ENCODE results near the gene ZNF438. TPM values are rescaled to one million over a fixed set of nuclear protein-coding genes. Genes with fewer than 3 reads are reported as not detected.

Gene ZNF438
- total and polyA plus RNA-seq, 3 experiments from 2014 or later = 2.9 to 4.2 (median 3.9) TPM

DNA sequence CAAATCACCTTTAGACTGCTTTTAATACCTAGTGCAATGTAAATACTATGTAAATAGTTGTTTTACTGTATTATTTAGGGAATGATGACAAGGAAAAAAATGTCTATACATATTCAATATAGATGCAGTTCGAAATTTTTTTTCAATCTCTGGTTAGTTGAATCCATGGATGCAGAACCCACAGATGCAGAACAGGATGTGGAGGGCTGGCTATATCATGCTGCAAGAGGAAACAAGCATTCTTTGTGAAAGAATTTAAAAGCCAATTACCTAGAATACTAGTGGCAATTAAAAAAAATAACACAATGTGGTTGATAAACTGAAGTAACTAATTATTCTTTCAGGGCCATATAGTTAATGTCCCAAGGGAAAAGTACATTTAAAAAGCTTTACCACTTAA is 170.4 kb downstream of the ZNF438 start:
- Histone ChIP-seq H3K27ac (ENCODE audit: low read depth, low read length) (no peak overlapping the region), H3K9me3 (ENCODE audit: low read length) (no peaks in the 10 kb centered on the region), H3K4me3 (ENCODE audit: low read length) (no peak overlapping the region), H3K4me1 (ENCODE audit: insufficient read depth, low read length) (no peaks in the 10 kb centered on the region), H3K36me3 (ENCODE audit: insufficient read depth, low read length) (no peaks in the 10 kb centered on the region), H3K27me3 (ENCODE audit: insufficient read depth, low read length, poor library complexity, severe bottlenecking) (no peaks in the 10 kb centered on the region)
- no peaks in the 10 kb centered on the region for H3K4me1 Mint-ChIP-seq
- no peaks in the 10 kb centered on the region for H3K27me3 Mint-ChIP-seq
- no peak overlapping the region for H3K4me3 Mint-ChIP-seq
- no peak for DNase-seq
- ChIA-PET POLR2A (no interaction called here), CTCF (no interaction called here)
- H3K27ac Mint-ChIP-seq = no peak overlapping the region
- no peaks in the 10 kb centered on the region for H3K36me3 Mint-ChIP-seq
- H3K9me3 Mint-ChIP-seq = no peaks in the 10 kb centered on the region

DNA sequence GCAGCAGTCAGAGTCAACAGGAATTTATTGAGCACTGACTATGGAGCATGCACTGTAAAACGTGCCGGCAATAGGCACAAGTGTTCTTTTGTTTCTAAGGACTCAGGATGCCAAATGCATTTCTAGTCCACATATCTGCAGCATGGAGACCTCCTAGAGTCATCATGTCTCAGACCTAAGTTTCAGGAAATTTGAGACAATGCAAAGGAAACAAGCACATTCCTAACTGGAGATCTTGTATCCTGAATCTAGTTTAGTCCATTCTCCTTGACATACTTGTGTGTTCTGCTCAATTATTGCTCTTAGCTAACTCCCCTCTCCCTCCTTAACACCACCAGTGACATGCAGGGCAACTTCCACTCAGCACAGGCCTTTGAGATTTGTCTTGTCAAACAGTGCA is 173.2 kb downstream of the ZNF438 start:
- no peak for DNase-seq
- Histone ChIP-seq H3K4me3 (ENCODE audit: low read length) (no peak overlapping the region), H3K4me1 (ENCODE audit: insufficient read depth, low read length) (no peaks in the 10 kb centered on the region), H3K27me3 (ENCODE audit: insufficient read depth, low read length, poor library complexity, severe bottlenecking) (no peaks in the 10 kb centered on the region), H3K36me3 (ENCODE audit: insufficient read depth, low read length) (no peaks in the 10 kb centered on the region), H3K9me3 (ENCODE audit: low read length) (no peaks in the 10 kb centered on the region), H3K27ac (ENCODE audit: low read depth, low read length) (no peak overlapping the region)
- CTCF ChIA-PET = no interaction called here
- Mint-ChIP-seq H3K36me3 (peaks cover 0 to 3% (median 0%) of the 10 kb centered on the region in 3 donors), H3K27ac (peak overlapping the region in 1 of 8 donors; percentile 35), H3K4me3 (no peak overlapping the region), H3K4me1 (no peaks in the 10 kb centered on the region), H3K9me3 (no peaks in the 10 kb centered on the region), H3K27me3 (no peaks in the 10 kb centered on the region)
- POLR2A ChIA-PET = no interaction called here

DNA sequence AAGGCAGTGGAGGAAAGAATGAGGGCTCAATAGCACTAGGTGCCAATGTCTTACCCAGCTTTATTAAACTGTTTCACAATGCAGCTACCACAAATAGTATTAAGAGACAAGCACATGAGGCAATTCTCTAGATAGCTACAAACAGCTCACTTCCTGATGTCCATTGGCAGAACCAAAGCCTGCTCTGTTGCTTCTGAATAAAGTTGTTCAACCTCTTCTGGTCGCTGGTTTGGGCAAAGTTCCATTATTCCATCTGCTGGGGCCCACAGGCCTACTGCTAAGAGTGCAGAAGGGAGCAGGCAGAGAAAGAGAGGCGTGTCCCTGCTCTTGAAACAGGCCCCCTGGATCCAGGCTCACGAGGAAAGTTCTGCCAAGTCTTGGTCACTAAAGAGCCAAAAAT is 173.9 kb downstream of the ZNF438 start:
- no peak overlapping the region for H3K4me3 ChIP-seq (ENCODE audit: low read length)
- DNase-seq = no peak
- Mint-ChIP-seq H3K9me3 (no peaks in the 10 kb centered on the region), H3K4me1 (no peaks in the 10 kb centered on the region), H3K27me3 (no peaks in the 10 kb centered on the region), H3K27ac (peak overlapping the region in 1 of 8 donors; percentile 26), H3K4me3 (no peak overlapping the region), H3K36me3 (peaks cover 0 to 3% (median 0%) of the 10 kb centered on the region in 3 donors)
- H3K9me3 ChIP-seq (ENCODE audit: low read length) = no peaks in the 10 kb centered on the region
- H3K36me3 ChIP-seq (ENCODE audit: insufficient read depth, low read length) = no peaks in the 10 kb centered on the region
- no peak overlapping the region for H3K27ac ChIP-seq (ENCODE audit: low read depth, low read length)
- H3K4me1 ChIP-seq (ENCODE audit: insufficient read depth, low read length) = no peaks in the 10 kb centered on the region
- CTCF ChIA-PET = no interaction called here
- no peaks in the 10 kb centered on the region for H3K27me3 ChIP-seq (ENCODE audit: insufficient read depth, low read length, poor library complexity, severe bottlenecking)
- POLR2A ChIA-PET = no interaction called here

DNA sequence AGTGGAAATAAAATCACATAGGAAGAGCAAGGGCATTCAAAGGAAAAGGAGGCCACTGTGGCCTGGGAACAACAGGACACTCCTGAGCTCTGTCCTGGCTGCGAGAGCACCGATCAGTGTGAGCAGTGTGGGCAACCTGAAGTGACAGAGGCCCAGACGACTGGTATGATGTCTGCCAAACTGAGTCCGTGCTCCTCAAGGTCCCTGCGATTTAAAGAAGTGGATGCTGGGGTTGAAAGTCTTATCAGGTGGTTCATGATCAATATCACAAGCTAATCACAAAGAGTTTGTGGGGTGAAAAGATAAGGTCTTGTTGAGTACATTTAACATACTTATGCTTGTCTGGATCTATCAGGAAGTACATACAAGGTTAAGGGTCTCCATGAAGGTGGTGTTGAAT is 176.5 kb downstream of the ZNF438 start:
- H3K36me3 ChIP-seq (ENCODE audit: insufficient read depth, low read length) = no peaks in the 10 kb centered on the region
- H3K27ac ChIP-seq (ENCODE audit: low read depth, low read length) = no peak overlapping the region
- Mint-ChIP-seq H3K27me3 (peaks cover 0 to 1% of the 10 kb centered on the region in 2 donors), H3K36me3 (peaks cover 0 to 3% (median 0%) of the 10 kb centered on the region in 3 donors), H3K9me3 (no peaks in the 10 kb centered on the region), H3K4me3 (no peak overlapping the region), H3K27ac (no peak overlapping the region), H3K4me1 (no peaks in the 10 kb centered on the region)
- no peaks in the 10 kb centered on the region for H3K27me3 ChIP-seq (ENCODE audit: insufficient read depth, low read length, poor library complexity, severe bottlenecking)
- no peak for DNase-seq
- CTCF ChIA-PET = no interaction called here
- H3K4me3 ChIP-seq (ENCODE audit: low read length) = no peak overlapping the region
- no peaks in the 10 kb centered on the region for H3K4me1 ChIP-seq (ENCODE audit: insufficient read depth, low read length)
- POLR2A ChIA-PET = no interaction called here
- H3K9me3 ChIP-seq (ENCODE audit: low read length) = no peaks in the 10 kb centered on the region

DNA sequence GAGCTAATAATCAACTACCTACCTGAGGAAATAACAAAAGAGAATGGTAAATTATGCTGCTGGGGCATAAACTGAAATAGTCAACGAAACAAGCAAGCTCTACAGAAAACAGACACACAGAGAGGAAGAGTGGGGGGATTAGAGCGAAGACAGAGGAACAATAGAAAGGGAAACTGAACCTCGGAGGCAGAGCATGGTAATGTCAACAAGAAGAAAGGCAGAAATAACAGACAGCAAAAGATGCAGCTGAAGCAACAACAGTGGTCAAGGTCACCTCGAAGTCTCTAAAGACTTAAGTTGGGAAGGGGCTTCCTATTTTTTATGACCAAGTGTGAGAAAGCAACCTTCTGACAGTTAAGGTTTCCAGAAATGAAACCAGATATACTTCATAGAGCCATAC is 177.0 kb downstream of the ZNF438 start:
- peaks cover 0 to 3% (median 3%) of the 10 kb centered on the region in 3 donors for H3K36me3 Mint-ChIP-seq
- no peaks in the 10 kb centered on the region for H3K9me3 Mint-ChIP-seq
- Histone ChIP-seq H3K4me3 (ENCODE audit: low read length) (no peak overlapping the region), H3K27ac (ENCODE audit: low read depth, low read length) (no peak overlapping the region), H3K36me3 (ENCODE audit: insufficient read depth, low read length) (no peaks in the 10 kb centered on the region), H3K4me1 (ENCODE audit: insufficient read depth, low read length) (no peaks in the 10 kb centered on the region), H3K27me3 (ENCODE audit: insufficient read depth, low read length, poor library complexity, severe bottlenecking) (no peaks in the 10 kb centered on the region), H3K9me3 (ENCODE audit: low read length) (no peaks in the 10 kb centered on the region)
- no peak for DNase-seq
- ChIA-PET CTCF (no interaction called here), POLR2A (no interaction called here)
- H3K4me3 Mint-ChIP-seq = no peak overlapping the region
- no peak overlapping the region for H3K27ac Mint-ChIP-seq
- H3K27me3 Mint-ChIP-seq = peaks cover 0 to 1% of the 10 kb centered on the region in 2 donors
- H3K4me1 Mint-ChIP-seq = no peaks in the 10 kb centered on the region

DNA sequence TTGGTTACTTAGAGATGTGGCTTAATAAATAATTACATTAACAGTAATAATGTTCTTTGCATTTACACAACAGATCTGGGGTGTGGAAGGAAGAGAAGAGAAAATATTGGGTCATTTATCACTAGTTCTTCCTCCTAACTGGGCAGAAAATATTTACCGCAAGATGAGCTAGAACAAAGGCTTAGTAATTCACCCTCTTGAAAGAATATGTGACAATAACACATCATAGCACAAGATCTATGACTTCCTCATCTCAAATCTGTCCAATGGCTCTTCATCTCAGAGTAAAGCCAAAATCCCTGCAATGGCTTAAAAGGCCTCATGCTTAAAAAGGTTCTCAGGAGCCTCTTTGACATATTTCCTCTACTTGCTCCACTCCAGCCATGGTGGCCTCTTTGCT is 178.6 kb downstream of the ZNF438 start:
- H3K4me3 Mint-ChIP-seq = no peak overlapping the region
- CTCF ChIA-PET = no interaction called here
- no peak overlapping the region for H3K27ac Mint-ChIP-seq

DNA sequence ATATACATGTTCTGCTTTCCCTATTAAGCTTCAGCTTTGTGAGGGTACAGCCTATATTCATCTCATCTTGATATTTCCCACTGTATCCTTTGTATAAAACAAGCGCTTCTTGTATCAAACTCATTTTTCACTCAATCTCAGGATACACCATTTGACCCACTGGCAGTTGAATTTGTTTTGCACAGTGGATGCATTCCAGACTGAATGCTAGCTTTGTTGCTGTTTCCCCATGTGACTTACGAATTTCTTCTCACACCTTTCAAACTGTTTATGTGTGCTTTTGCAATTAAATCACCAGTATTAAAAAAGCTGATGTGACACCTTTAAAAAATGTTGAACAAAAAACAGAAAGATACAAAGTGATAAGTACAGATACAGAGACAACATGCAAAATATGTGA is 180.9 kb downstream of the ZNF438 start:
- H3K4me1 Mint-ChIP-seq = peaks cover 0 to 5% (median 0%) of the 10 kb centered on the region in 3 donors
- H3K27ac ChIP-seq (ENCODE audit: low read depth, low read length) = no peak overlapping the region
- no peaks in the 10 kb centered on the region for H3K9me3 Mint-ChIP-seq
- no peaks in the 10 kb centered on the region for H3K4me1 ChIP-seq (ENCODE audit: insufficient read depth, low read length)
- no peaks in the 10 kb centered on the region for H3K27me3 ChIP-seq (ENCODE audit: insufficient read depth, low read length, poor library complexity, severe bottlenecking)
- no peak overlapping the region for H3K27ac Mint-ChIP-seq
- no peak overlapping the region for H3K4me3 Mint-ChIP-seq
- H3K36me3 Mint-ChIP-seq = peaks cover 3 to 8% (median 5%) of the 10 kb centered on the region in 3 donors
- H3K27me3 Mint-ChIP-seq = peaks cover 0 to 2% of the 10 kb centered on the region in 2 donors
- DNase-seq = no peak
- no peaks in the 10 kb centered on the region for H3K36me3 ChIP-seq (ENCODE audit: insufficient read depth, low read length)
- POLR2A ChIA-PET = no interaction called here
- H3K9me3 ChIP-seq (ENCODE audit: low read length) = no peaks in the 10 kb centered on the region
- no peak overlapping the region for H3K4me3 ChIP-seq (ENCODE audit: low read length)
- CTCF ChIA-PET = interaction anchor here (1.0 to 1.1 kb wide), 2 partner anchors 36 to 53 kb away, joined by 3 read pairs; no protein-coding TSS in a partner anchor

More for the DNA sequence above, 178.6 kb downstream of the ZNF438 start:
- H3K36me3 Mint-ChIP-seq = peaks cover 3 to 8% (median 5%) of the 10 kb centered on the region in 3 donors
- Histone ChIP-seq H3K4me3 (ENCODE audit: low read length) (no peak overlapping the region), H3K36me3 (ENCODE audit: insufficient read depth, low read length) (no peaks in the 10 kb centered on the region), H3K27ac (ENCODE audit: low read depth, low read length) (no peak overlapping the region), H3K9me3 (ENCODE audit: low read length) (no peaks in the 10 kb centered on the region), H3K4me1 (ENCODE audit: insufficient read depth, low read length) (no peaks in the 10 kb centered on the region), H3K27me3 (ENCODE audit: insufficient read depth, low read length, poor library complexity, severe bottlenecking) (no peaks in the 10 kb centered on the region)
- H3K9me3 Mint-ChIP-seq = no peaks in the 10 kb centered on the region
- POLR2A ChIA-PET = no interaction called here
- no peak for DNase-seq
- peaks cover 0 to 2% of the 10 kb centered on the region in 2 donors for H3K27me3 Mint-ChIP-seq
- H3K4me1 Mint-ChIP-seq = peaks cover 0 to 5% (median 0%) of the 10 kb centered on the region in 3 donors

DNA sequence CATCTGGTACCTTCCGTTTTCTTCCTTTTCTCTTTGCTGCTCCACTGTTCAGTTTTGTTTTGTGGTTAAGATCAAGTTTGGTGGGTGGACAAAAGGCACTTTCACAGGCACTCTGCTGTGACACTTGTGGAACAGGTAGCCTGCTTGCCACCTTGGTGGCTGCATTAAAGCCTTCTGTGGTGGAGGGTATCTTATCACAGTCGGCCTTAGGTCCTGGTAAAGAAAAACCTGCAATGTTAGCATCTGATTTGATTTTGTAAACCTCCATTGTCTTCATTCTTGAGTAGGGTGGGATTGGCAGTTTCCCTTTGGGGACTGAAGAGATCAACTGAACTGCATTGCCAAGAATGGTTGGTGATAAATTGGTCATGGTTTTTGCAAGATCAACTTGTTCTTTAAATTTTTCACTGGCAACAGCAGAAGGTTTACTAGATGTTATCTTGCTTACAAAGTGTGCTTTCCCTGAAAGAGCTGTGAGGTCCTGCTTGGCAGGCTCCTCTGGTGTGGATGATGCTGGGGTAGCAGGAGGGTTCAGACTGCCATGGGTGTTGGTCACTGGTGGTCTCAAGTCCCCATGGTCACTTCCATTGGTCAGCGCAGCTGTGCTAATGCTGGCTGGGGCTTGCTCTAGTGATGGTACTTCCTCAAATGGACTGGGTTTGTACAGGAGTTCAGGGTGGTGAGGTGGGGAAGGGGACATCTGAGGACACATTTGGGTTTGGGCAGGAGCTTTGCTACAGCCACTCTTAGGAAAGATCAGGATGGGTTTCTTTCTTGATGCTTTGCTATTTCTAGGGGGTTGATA is 182.2 kb downstream of the ZNF438 start:
- Histone ChIP-seq H3K9me3 (ENCODE audit: low read length) (no peaks in the 10 kb centered on the region), H3K36me3 (ENCODE audit: insufficient read depth, low read length) (no peaks in the 10 kb centered on the region), H3K4me1 (ENCODE audit: insufficient read depth, low read length) (no peaks in the 10 kb centered on the region), H3K27me3 (ENCODE audit: insufficient read depth, low read length, poor library complexity, severe bottlenecking) (no peaks in the 10 kb centered on the region), H3K4me3 (ENCODE audit: low read length) (no peak overlapping the region), H3K27ac (ENCODE audit: low read depth, low read length) (no peak overlapping the region)
- no peak for DNase-seq
- peaks cover under 1 to 8% (median 7%) of the 10 kb centered on the region in 3 donors for H3K36me3 Mint-ChIP-seq
- peaks cover 0 to 5% (median 0%) of the 10 kb centered on the region in 3 donors for H3K4me1 Mint-ChIP-seq
- H3K27ac Mint-ChIP-seq = peak overlapping the region in 1 of 8 donors; percentile 18
- H3K4me3 Mint-ChIP-seq = no peak overlapping the region
- ChIA-PET POLR2A (no interaction called here), CTCF (no interaction called here)
- H3K9me3 Mint-ChIP-seq = no peaks in the 10 kb centered on the region
- peaks cover 0 to 2% of the 10 kb centered on the region in 2 donors for H3K27me3 Mint-ChIP-seq

Measured in CD8-positive, alpha-beta memory T cell (primary cell).